A549 (cell line): ENCODE measurements around the gene LAMTOR4. TPM values are rescaled to one million over a fixed set of nuclear protein-coding genes. Genes with fewer than 3 reads are reported as not detected.

Experiments used
- ATAC-seq, 2 experiments: fragments of 200-7000 bp in 1 of 2; fragments of >200 bp in 1 of 2; cut with Nextera tagmentation in 1 of 2; cut with Tn5 transposase in 1 of 2; 3 replicates each; pipeline versions ENCODE4 v1.8.0 to v1.9.1; 2018 to 2020; ENCODE audit warnings: mild to moderate bottlenecking in 1 of 2, moderate library complexity in 1 of 2
- CTCF ChIA-PET: fragments of 300-600 bp; sonication (Branson Sonifier 250); formaldehyde crosslinking; extraction: SDS; loops from one replicate; lab custom pipeline; 2021; ENCODE audit warnings: antibody characterized with exemption, inconsistent platforms; lab: Yijun Ruan, JAX
- POLR2A ChIA-PET: fragments of 350-600 bp; formaldehyde crosslinking; extraction: SDS; loops from one replicate; lab custom pipeline; 2021; ENCODE audit warnings: antibody characterized with exemption, inconsistent platforms; lab: Yijun Ruan, JAX
- DNase-seq, 2 experiments: peaks; one replicate each; pipeline versions ENCODE4 v3.0.0 to v3.0.0-alpha.2; 2011 to 2016; ENCODE audit warnings: low read depth in 1 of 2, low spot score in 1 of 2
- FAIRE-seq: peaks from 2 replicates; lab custom pipeline; 2011; peaks lifted over from hg19 to GRCh38; lab: Jason Lieb, UNC
- H3K27ac ChIP-seq, 2 experiments: fragments of >200 bp; sonication (Bioruptor Twin); formaldehyde crosslinking; 3 replicates each; pipeline ENCODE4 v1.5.1; 2016 to 2017
- H3K4me1 ChIP-seq: fragments of >200 bp; sonication (Bioruptor Twin); formaldehyde crosslinking; 3 replicates; pipeline ENCODE4 v1.6.1; 2016
- H3K4me2 ChIP-seq: fragments of >200 bp; sonication (Bioruptor Twin); formaldehyde crosslinking; 3 replicates; pipeline ENCODE4 v1.6.1; 2016
- H3K4me3 ChIP-seq: fragments of >200 bp; sonication (Bioruptor Twin); formaldehyde crosslinking; 3 replicates; pipeline ENCODE4 v1.5.1; 2016
- H3K9me3 ChIP-seq: fragments of >200 bp; sonication (Bioruptor Twin); formaldehyde crosslinking; 3 replicates; pipeline ENCODE4 v1.6.1; 2016
- BHLHE40 ChIP-seq: IDR thresholded peaks from 2 replicates; pipeline ENCODE4 v1.6.1; 2012; ENCODE audit warnings: low read depth, low read length, inconsistent platforms
- CHD4 ChIP-seq: fragments of 200-600 bp; sonication (generic); IDR thresholded peaks from 2 replicates; pipeline ENCODE4 v1.6.1; 2016; ENCODE audit warnings: antibody characterized with exemption, mild to moderate bottlenecking, borderline replicate concordance
- ELK1 ChIP-seq: fragments of 150-350 bp; IDR thresholded peaks from 2 replicates; pipeline ENCODE4 v1.6.1; 2014; ENCODE audit warnings: low read depth, mild to moderate bottlenecking, low read length
- EP300 ChIP-seq, 2 experiments: fragments of >200 bp; sonication (Bioruptor Twin); formaldehyde crosslinking; IDR thresholded peaks; 2 replicates in 1 of 2; 3 replicates in 1 of 2; pipeline ENCODE4 v1.6.1; 2016 to 2017
- ESRRA ChIP-seq: fragments of 150-350 bp; IDR thresholded peaks from 2 replicates; pipeline ENCODE4 v1.6.1; 2014; ENCODE audit warnings: mild to moderate bottlenecking, low read length, borderline replicate concordance
- FOXS1 ChIP-seq: fragments of 250-450 bp; sonication (Bioruptor Pico); IDR thresholded peaks from 2 replicates; pipeline ENCODE4 v1.5.0; 2020; ENCODE audit warnings: mild to moderate bottlenecking, moderate library complexity
- GATA3 ChIP-seq: IDR thresholded peaks from 2 replicates; pipeline ENCODE4 v1.6.1; 2012; ENCODE audit warnings: borderline replicate concordance
- HMGXB4 ChIP-seq: fragments of 250-450 bp; sonication (Bioruptor Pico); IDR thresholded peaks from 2 replicates; pipeline ENCODE4 v1.5.0; 2021; ENCODE audit warnings: mild to moderate bottlenecking, moderate library complexity, borderline replicate concordance
- MAX ChIP-seq: IDR thresholded peaks from 2 replicates; pipeline ENCODE4 v1.6.1; 2012
- MYC ChIP-seq: IDR thresholded peaks from 2 replicates; pipeline ENCODE4 v1.6.1; 2012; ENCODE audit warnings: mild to moderate bottlenecking, inconsistent platforms, low read length, improper control_type of control experiment, borderline replicate concordance
- PBX3 ChIP-seq: IDR thresholded peaks from 2 replicates; pipeline ENCODE4 v1.6.1; 2012
- POLR2A ChIP-seq: IDR thresholded peaks from 2 replicates; pipeline ENCODE4 v1.6.1; 2012; ENCODE audit warnings: mild to moderate bottlenecking, low read length
- REST ChIP-seq: fragments of 200-600 bp; sonication (generic); IDR thresholded peaks from 2 replicates; pipeline ENCODE4 v1.6.1; 2016; ENCODE audit warnings: antibody characterized with exemption, mild to moderate bottlenecking, moderate library complexity
- RFX5 ChIP-seq: fragments of 450-650 bp; IDR thresholded peaks from 2 replicates; pipeline ENCODE4 v1.7.1; 2014; ENCODE audit warnings: antibody characterized with exemption, mild to moderate bottlenecking, moderate library complexity
- SMC3 ChIP-seq: fragments of >200 bp; sonication (Bioruptor Twin); formaldehyde crosslinking; IDR thresholded peaks from 3 replicates; pipeline ENCODE4 v1.6.1; 2018; ENCODE audit warnings: inconsistent platforms
- SREBF2 ChIP-seq: fragments of 450-650 bp; IDR thresholded peaks from 2 replicates; pipeline ENCODE4 v1.6.1; 2014; ENCODE audit warnings: mild to moderate bottlenecking, moderate library complexity
- TP53 ChIP-seq: fragments of 250-450 bp; sonication (Bioruptor Pico); IDR thresholded peaks from 2 replicates; pipeline ENCODE4 v1.5.0; 2021; ENCODE audit warnings: mild to moderate bottlenecking, moderate library complexity
- USF2 ChIP-seq: fragments of 450-650 bp; IDR thresholded peaks from 2 replicates; pipeline ENCODE4 v1.6.1; 2014; ENCODE audit warnings: antibody characterized with exemption
- ZSCAN20 ChIP-seq: fragments of 250-450 bp; sonication (Bioruptor Pico); IDR thresholded peaks from 2 replicates; pipeline ENCODE4 v1.8.0; 2022; ENCODE audit warnings: mild to moderate bottlenecking, moderate library complexity
- WGBS: methylation state at CpG from one replicate; pipeline ENCODE4 v1.1.6; 2017; ENCODE audit errors: missing lambda C conversion rate; 5-methylcytosine and 5-hydroxymethylcytosine counted together
- polyA plus RNA-seq, 4 experiments: library from polyadenylated mRNA; depleted of rRNA in 3 of 4; stranded (reverse); fragments of >200 nt; fragmentation: RNase III in 1 of 4; extraction: RNeasy Plus Mini Kit Qiagen cat#74134 plus additional on column Dnase treatment in 1 of 4; gene quantifications; 2 replicates in 3 of 4; 3 replicates in 1 of 4; pipeline ENCODE4 v1.2.3, GENCODE V29; 2011 to 2017

LAMTOR4 gene
- polyA plus RNA-seq, 2 of the 4 experiments (the other 2 are of a cell fraction) = 123 to 177 TPM

GRCh38 chr7:100167912-100168323 is 19.2 kb downstream of the LAMTOR4 start:
- DNase-seq = no peak
- no peak for TF ChIP-seq HMGXB4
- no peak for TF ChIP-seq FOXS1 (CRISPR knock-in tag)
- no peak for TF ChIP-seq ELK1
- no peak for TF ChIP-seq CHD4
- no peak for TF ChIP-seq RFX5
- no peak for TF ChIP-seq SREBF2
- TF ChIP-seq USF2 = no peak
- TF ChIP-seq TP53 = no peak
- TF ChIP-seq EP300 (IDR thresholded peaks at IDR 0.05) = no peak
- no peak for TF ChIP-seq SMC3
- TF ChIP-seq POLR2A = no peak
- no peak for TF ChIP-seq GATA3
- no peak for TF ChIP-seq BHLHE40
- TF ChIP-seq ESRRA = no peak
- TF ChIP-seq, all 56 proteins: peak for 0
- FAIRE-seq (no peak), ATAC-seq (no peak)
- H3K27ac ChIP-seq = no peak overlapping the region
- POLR2A ChIA-PET = no interaction called here
- 77% methylated on average over 11 of the region's 11 CpGs for WGBS
- peaks cover 6% of the 10 kb centered on the region; the same call in 2 of the 3 replicates for H3K4me1 ChIP-seq
- H3K4me2 ChIP-seq = no peak overlapping the region
- H3K9me3 ChIP-seq = no peaks in the 10 kb centered on the region
- no peak overlapping the region for H3K4me3 ChIP-seq
- CTCF ChIA-PET = interaction anchor here (1.2 to 2.9 kb wide), 3 partner anchors 9 to 35 kb away, joined by 5 to 16 read pairs (median 7); partner anchors contain the start of gene TRAPPC14

GRCh38 chr7:100169147-100169850 is 20.6 kb downstream of the LAMTOR4 start:
- no peak overlapping the region for H3K27ac ChIP-seq
- 75% methylated on average over 11 of the region's 11 CpGs for WGBS
- TF ChIP-seq MYC = no peak
- no peak for TF ChIP-seq PBX3
- no peak for TF ChIP-seq MAX
- no peak for TF ChIP-seq ZSCAN20 (CRISPR knock-in tag)
- no peak for TF ChIP-seq REST
- DNase-seq = no peak
- no peak overlapping the region for H3K4me3 ChIP-seq
- POLR2A ChIA-PET = no interaction called here
- FAIRE-seq = no peak
- ATAC-seq = no peak
- no peaks in the 10 kb centered on the region for H3K9me3 ChIP-seq
- no peak overlapping the region for H3K4me2 ChIP-seq
- no peaks in the 10 kb centered on the region; the same call in 2 of the 3 replicates for H3K4me1 ChIP-seq
- CTCF ChIA-PET = no interaction called here
